Measurements from ENCODE around the gene TMUB2. TPM values are rescaled to one million over a fixed set of nuclear protein-coding genes. Genes with fewer than 3 reads are reported as not detected.

The TMUB2 gene
- total and polyA plus RNA-seq, 2 of the 13 experiments (the other 11 are each of a cell fraction or from before 2014, with no cell fraction given): 26.9 to 50.8 TPM

GRCh38 chr17:44223541-44224071 is 36.8 kb downstream of the TMUB2 start (continued):
- TF ChIP-seq, protein P1, sequence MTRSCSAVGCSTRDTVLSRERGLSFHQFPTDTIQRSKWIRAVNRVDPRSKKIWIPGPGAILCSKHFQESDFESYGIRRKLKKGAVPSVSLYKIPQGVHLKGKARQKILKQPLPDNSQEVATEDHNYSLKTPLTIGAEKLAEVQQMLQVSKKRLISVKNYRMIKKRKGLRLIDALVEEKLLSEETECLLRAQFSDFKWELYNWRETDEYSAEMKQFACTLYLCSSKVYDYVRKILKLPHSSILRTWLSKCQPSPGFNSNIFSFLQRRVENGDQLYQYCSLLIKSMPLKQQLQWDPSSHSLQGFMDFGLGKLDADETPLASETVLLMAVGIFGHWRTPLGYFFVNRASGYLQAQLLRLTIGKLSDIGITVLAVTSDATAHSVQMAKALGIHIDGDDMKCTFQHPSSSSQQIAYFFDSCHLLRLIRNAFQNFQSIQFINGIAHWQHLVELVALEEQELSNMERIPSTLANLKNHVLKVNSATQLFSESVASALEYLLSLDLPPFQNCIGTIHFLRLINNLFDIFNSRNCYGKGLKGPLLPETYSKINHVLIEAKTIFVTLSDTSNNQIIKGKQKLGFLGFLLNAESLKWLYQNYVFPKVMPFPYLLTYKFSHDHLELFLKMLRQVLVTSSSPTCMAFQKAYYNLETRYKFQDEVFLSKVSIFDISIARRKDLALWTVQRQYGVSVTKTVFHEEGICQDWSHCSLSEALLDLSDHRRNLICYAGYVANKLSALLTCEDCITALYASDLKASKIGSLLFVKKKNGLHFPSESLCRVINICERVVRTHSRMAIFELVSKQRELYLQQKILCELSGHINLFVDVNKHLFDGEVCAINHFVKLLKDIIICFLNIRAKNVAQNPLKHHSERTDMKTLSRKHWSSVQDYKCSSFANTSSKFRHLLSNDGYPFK (CRISPR knock-in tag; IDR thresholded peaks at IDR 0.05; ENCODE audit: borderline replicate concordance): no peak
- TF ChIP-seq TGIF2 (CRISPR knock-in tag; IDR thresholded peaks at IDR 0.05): no peak
- no peak for TF ChIP-seq SKIL (CRISPR knock-in tag; IDR thresholded peaks at IDR 0.05; ENCODE audit: borderline replicate concordance)
- TF ChIP-seq SP5 (CRISPR knock-in tag; IDR thresholded peaks at IDR 0.05; ENCODE audit: borderline replicate concordance, low read depth): no peak
- no peak for TF ChIP-seq DZIP1 (CRISPR knock-in tag; IDR thresholded peaks at IDR 0.05)
- no peak for TF ChIP-seq ZNF607 (CRISPR knock-in tag; IDR thresholded peaks at IDR 0.05; ENCODE audit: borderline replicate concordance)
- no peak for TF ChIP-seq ZNF800 (CRISPR knock-in tag; IDR thresholded peaks at IDR 0.05)
- TF ChIP-seq HOXD1 (CRISPR knock-in tag; IDR thresholded peaks at IDR 0.05): no peak
- no peak for TF ChIP-seq CENPT (CRISPR knock-in tag; IDR thresholded peaks at IDR 0.05; ENCODE audit: low read depth)
- no peak for TF ChIP-seq IRF9 (CRISPR knock-in tag; IDR thresholded peaks at IDR 0.05; ENCODE audit: borderline replicate concordance)
- TF ChIP-seq FOSL1 (CRISPR knock-in tag; IDR thresholded peaks at IDR 0.05; ENCODE audit: borderline replicate concordance): no peak

Measured in HepG2 (cell line).